Measurements from ENCODE around the gene IL18BP. TPM values are rescaled to one million over a fixed set of nuclear protein-coding genes. Genes with fewer than 3 reads are reported as not detected.

The IL18BP gene
- total RNA-seq, 1 donor = 2.2 TPM

DNA sequence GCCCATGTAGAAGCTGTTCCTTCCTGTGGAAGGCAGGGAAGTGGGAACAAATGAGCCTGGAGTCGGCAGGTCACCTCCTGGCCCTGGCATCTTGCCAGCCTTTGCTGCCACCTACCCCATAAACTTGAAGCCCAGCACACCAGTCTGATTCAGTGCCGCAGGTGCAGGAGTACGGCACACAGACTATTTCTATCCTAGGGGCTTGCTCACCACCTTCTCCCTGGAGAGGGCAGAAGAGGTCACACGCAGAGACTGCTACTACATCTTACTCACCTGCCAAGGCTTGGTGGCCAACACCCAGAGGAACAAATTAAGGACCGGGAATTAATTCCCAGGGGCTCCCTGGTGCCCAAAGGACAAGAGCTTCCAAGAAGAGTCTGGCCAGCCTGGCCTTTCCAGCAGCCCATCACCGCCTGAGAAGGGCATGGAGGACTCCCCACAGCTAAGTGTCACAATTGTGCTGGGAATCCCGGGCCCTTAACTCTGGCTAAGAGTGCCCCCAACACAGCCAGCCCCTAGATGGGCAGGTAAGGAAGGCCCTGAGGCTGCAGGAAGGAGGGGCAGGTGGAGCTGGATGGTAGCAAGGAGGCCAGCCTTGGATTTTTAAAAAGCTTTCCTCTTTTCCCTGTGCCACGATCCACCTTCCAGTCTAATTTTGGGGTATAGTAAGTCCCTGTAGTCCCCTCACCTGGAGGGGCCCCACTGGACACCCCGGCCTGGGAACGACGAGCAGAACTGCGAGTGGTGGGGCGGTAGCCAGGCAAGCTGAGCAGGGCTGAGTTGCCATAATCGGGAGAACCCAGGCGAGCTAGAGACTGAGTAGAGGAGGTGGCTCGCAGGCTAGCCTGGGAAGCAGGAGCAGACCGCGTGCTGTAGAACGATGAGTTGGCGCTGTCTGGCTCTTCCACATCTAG lies 6.9 kb downstream of the IL18BP start:
- H3K4me3 ChIP-seq (ENCODE audit: low read depth, low read length) = no peak overlapping the region
- TF ChIP-seq, protein P1, sequence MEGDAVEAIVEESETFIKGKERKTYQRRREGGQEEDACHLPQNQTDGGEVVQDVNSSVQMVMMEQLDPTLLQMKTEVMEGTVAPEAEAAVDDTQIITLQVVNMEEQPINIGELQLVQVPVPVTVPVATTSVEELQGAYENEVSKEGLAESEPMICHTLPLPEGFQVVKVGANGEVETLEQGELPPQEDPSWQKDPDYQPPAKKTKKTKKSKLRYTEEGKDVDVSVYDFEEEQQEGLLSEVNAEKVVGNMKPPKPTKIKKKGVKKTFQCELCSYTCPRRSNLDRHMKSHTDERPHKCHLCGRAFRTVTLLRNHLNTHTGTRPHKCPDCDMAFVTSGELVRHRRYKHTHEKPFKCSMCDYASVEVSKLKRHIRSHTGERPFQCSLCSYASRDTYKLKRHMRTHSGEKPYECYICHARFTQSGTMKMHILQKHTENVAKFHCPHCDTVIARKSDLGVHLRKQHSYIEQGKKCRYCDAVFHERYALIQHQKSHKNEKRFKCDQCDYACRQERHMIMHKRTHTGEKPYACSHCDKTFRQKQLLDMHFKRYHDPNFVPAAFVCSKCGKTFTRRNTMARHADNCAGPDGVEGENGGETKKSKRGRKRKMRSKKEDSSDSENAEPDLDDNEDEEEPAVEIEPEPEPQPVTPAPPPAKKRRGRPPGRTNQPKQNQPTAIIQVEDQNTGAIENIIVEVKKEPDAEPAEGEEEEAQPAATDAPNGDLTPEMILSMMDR (IDR thresholded peaks at IDR 0.05; ENCODE audit: insufficient read depth, low read length) = no peak
- no peak for DNase-seq (ENCODE audit: low read depth)

DNA sequence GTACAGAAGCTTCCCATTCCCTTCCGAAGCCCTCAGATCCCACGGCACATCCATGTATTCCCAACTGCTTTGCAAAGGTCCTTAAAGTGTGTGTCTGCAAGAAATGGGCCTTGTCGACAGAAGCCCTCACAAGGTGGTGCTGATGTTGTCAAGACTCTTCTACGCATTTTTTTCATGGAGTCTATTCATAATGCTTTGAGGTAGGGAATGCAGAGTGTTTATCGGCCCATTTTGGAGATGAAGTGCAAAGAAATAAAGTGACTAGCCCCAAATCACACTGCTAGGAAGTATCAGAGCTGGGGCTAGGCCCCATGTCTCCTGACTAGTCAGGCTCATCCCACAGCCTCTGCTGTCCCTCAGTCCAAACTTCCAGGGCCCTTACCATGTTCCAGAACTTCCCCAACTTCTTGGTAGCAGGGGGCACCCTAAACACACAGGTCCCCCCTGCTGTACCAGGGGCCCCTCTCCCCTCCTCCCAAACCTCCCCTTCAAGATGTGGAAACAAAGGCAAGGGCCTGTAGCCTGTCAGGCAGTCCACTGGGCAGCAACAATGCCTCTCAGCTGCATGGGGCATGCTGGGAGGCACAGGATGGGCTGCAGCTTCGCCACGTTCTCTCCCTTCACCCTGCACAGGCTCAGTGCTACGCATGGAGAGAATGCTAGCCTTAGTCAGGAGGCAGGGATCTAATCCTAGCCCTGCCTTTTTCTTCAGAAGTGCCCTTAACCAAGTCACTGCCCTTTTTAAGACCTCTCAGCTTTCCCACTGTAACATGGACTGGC lies 7.8 kb downstream of the IL18BP start:
- no peak overlapping the region for H3K4me3 ChIP-seq (ENCODE audit: low read depth, low read length)
- DNase-seq (ENCODE audit: low read depth) = no peak
- TF ChIP-seq, protein P1 (IDR thresholded peaks at IDR 0.05; ENCODE audit: insufficient read depth, low read length) = no peak

DNA sequence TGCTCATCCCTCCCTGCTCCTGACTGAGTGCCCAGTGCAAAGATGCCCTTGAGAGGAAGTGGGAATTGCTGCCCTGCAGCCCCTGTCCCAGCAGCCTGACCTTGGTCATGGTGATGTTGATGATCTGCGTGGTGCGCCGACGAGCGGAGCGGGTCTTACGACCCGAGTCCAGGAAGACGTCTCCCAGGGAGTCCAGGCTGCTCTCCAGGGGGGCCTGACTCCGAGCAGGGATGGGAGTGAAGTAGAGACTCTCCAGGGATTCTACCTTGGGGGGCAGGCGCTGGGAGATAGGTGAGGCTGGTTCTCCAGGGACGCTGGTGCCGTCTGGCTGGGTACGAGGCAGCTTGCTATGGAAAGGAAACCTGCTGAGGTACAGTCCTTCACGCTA lies 8.4 kb downstream of the IL18BP start:
- DNase-seq (ENCODE audit: low read depth) = no peak
- TF ChIP-seq, protein P1 (IDR thresholded peaks at IDR 0.05; ENCODE audit: insufficient read depth, low read length) = no peak
- no peak overlapping the region for H3K4me3 ChIP-seq (ENCODE audit: low read depth, low read length)

DNA sequence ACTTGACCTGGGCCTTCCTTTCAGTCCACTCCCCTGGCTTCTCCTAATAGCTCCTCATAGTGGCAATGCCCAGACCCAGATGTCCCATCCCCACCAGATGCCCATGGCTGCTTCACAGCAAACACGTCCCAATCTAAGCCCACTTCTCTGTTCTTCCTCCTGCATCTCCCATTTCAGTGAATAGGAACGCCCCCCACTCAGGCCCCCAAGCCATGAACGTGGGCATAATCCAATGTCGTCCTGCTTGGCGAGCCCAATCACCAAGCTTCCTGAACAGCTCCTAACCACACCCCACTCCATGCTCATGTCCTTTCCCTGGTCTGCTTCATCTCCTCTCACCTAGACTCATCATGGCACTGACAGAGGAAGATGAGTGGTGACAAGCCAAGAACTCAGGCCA lies 8.9 kb downstream of the IL18BP start:
- DNase-seq (ENCODE audit: low read depth) = no peak
- H3K4me3 ChIP-seq (ENCODE audit: low read depth, low read length) = no peak overlapping the region
- TF ChIP-seq, protein P1 (IDR thresholded peaks at IDR 0.05; ENCODE audit: insufficient read depth, low read length) = no peak

DNA sequence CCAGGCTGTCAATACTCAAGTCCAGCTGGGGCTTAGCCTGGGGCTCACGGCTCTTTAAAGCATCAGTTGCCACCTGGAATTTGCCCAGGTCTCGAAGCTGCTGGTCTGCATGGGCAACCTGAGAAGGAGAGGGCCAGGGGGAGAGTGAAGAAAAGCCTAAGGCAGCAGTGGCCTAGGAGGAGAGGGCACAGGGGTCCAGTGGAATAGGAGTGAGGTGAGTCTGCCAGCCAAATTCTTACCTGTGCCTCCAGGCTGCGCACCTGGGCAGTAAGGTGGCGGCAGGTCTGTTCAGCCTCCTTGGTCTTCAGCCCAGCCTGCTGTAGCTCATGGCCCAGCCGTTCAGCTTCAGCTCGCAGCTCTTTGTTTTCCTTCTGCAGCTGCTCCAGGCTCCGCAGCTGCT lies 10.0 kb downstream of the IL18BP start:
- TF ChIP-seq, protein P1 (IDR thresholded peaks at IDR 0.05; ENCODE audit: insufficient read depth, low read length) = no peak

DNA sequence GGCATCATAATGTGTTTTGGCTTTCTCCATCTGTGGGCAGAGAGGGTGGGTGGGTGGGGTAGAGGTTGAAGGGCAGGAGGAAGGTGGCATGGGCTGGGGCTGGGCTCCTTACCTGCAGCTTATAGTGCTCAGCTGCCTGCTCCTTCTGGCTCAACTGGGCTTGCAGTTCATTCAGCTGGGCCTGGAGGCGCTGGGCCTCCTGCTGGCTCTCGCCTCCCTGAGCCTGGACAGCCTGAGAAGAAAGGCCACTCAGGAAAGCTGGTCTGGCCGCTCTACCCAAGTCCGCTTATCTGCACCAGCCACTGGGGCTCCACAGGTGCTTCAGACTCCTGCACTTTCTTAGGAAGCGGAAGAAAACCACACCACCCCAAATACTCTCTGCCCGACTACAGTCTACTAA lies 10.4 kb downstream of the IL18BP start:
- no peak overlapping the region for H3K4me3 ChIP-seq (ENCODE audit: low read depth, low read length)
- DNase-seq (ENCODE audit: low read depth) = no peak
- TF ChIP-seq, protein P1 (IDR thresholded peaks at IDR 0.05; ENCODE audit: insufficient read depth, low read length) = no peak

More for the DNA sequence above, 10.0 kb downstream of the IL18BP start:
- H3K4me3 ChIP-seq (ENCODE audit: low read depth, low read length) = no peak overlapping the region
- DNase-seq (ENCODE audit: low read depth) = no peak
